Fibroblast of the conjunctiva (primary cell): ENCODE results near the gene ADAMTS4.

ENCODE experiments used
- DNase-seq: peaks from one replicate; pipeline ENCODE4 v3.0.0-alpha.2; 2010; ENCODE audit warnings: low read depth

The ADAMTS4 gene

GRCh38 chr1:161153176-161153575 is 45.7 kb downstream of the ADAMTS4 start:
- DNase-seq = no peak

- no peak for DNase-seq
These were observed 53.0 kb downstream of the ADAMTS4 start for GRCh38 chr1:161145832-161146231.

GRCh38 chr1:161140755-161141400 is 58.0 kb downstream of the ADAMTS4 start:
- no peak for DNase-seq

GRCh38 chr1:161139766-161140165 is 59.1 kb downstream of the ADAMTS4 start:
- DNase-seq = no peak

GRCh38 chr1:161138431-161138830 is 60.4 kb downstream of the ADAMTS4 start:
- DNase-seq = no peak

GRCh38 chr1:161137881-161138280 is 61.0 kb downstream of the ADAMTS4 start:
- DNase-seq = no peak
